ENCODE measurements around the gene SNAP91.
"Not testable (repeated sequence)": the region's sequence is repeated elsewhere in the genome, so short reads cannot be mapped to it uniquely, and the experiment has no call there.

SNAP91 gene

DNA sequence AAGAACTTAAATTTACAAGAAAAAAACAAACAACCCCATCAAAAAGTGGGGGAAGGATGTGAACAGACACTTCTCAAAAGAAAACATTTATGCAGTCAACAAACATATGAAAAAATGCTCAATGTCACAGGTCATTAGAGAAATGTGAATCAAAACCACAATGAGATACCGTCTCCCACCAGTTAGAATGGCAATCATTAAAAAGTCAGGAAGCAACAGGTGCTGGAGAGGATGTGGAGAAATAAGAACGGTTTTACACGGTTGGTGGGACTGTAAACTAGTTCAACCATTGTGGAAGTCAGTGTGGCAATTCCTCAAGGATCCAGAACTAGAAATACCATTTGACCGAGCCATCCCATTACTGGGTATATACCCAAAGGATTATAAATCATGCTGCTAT is 157.2 kb downstream of the SNAP91 start:
- H3K9ac ChIP-seq (ENCODE audit: low read depth, low read length); H3K9me3 ChIP-seq (ENCODE audit: control insufficient read depth, insufficient read depth, low read length); H3K36me3 ChIP-seq (ENCODE audit: insufficient read depth, low read length); H3K4me1 ChIP-seq (ENCODE audit: insufficient read depth, low read length): not testable (repeated sequence)

DNA sequence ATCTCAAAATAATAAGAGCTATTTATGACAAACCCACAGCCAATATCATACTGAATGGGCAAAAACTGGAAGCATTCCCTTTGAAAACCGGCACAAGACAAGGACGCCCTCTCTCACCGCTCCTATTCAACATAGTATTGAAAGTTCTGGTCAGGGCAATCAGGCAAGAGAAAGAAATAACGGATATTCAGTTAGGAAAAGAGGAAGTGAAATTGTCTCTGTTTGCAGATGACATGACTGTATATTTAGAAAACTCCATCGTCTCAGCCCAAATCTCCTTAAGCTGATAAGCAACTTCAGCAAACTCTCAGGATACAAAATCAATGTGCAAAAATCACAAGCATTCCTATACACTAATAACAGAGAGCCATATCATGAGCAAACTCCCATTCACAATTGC is 158.4 kb downstream of the SNAP91 start:
- H3K9me3 ChIP-seq (ENCODE audit: control insufficient read depth, insufficient read depth, low read length); H3K4me1 ChIP-seq (ENCODE audit: insufficient read depth, low read length); H3K36me3 ChIP-seq (ENCODE audit: insufficient read depth, low read length); H3K9ac ChIP-seq (ENCODE audit: low read depth, low read length): not testable (repeated sequence)

DNA sequence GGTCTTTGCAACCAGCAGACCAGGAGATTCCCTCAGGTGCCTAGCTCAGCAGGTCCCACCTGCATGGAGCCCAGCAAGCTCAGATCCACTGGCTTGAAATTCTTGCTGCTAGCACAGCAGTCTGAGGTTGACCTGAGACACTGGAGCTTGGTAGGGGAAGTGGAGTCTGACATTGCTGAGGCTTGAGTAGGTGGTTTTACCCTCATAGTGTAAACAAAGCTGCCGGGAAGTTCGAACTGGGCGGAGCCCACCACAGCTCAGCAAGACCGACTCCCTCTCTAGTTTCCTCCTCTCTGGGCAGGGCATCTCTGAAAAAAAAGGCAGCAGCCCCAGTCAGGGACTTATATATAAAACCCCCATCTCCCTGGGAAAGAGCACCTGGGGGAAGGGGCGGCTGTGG is 162.3 kb downstream of the SNAP91 start:
- Histone ChIP-seq H3K9ac (ENCODE audit: low read depth, low read length) (no peak overlapping the region), H3K4me1 (ENCODE audit: insufficient read depth, low read length) (no peaks in the 10 kb centered on the region), H3K9me3 (ENCODE audit: control insufficient read depth, insufficient read depth, low read length) (no peaks in the 10 kb centered on the region), H3K36me3 (ENCODE audit: insufficient read depth, low read length) (no peaks in the 10 kb centered on the region)

DNA sequence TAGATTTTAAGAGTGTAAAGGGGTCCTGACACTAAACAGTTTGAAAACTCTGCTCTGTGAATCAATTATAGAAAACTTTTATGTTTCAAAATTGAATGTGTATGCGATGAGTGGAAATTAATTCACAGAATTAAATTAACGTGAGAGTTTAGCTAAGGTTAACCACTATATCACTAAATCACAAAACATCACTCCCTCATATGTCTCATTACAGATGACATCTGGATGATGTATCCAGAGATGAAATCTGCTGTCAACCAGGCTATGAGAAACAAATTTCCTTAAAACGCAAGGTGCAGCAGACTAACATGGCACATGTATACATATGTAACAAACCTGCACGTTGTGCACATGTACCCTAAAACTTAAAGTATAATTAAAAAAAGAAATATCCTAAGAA is 169.2 kb downstream of the SNAP91 start:
- H3K36me3 ChIP-seq (ENCODE audit: insufficient read depth, low read length) = no peaks in the 10 kb centered on the region
- H3K9ac ChIP-seq (ENCODE audit: low read depth, low read length) = no peak overlapping the region
- no peaks in the 10 kb centered on the region for H3K9me3 ChIP-seq (ENCODE audit: control insufficient read depth, insufficient read depth, low read length)
- H3K4me1 ChIP-seq (ENCODE audit: insufficient read depth, low read length) = no peaks in the 10 kb centered on the region

DNA sequence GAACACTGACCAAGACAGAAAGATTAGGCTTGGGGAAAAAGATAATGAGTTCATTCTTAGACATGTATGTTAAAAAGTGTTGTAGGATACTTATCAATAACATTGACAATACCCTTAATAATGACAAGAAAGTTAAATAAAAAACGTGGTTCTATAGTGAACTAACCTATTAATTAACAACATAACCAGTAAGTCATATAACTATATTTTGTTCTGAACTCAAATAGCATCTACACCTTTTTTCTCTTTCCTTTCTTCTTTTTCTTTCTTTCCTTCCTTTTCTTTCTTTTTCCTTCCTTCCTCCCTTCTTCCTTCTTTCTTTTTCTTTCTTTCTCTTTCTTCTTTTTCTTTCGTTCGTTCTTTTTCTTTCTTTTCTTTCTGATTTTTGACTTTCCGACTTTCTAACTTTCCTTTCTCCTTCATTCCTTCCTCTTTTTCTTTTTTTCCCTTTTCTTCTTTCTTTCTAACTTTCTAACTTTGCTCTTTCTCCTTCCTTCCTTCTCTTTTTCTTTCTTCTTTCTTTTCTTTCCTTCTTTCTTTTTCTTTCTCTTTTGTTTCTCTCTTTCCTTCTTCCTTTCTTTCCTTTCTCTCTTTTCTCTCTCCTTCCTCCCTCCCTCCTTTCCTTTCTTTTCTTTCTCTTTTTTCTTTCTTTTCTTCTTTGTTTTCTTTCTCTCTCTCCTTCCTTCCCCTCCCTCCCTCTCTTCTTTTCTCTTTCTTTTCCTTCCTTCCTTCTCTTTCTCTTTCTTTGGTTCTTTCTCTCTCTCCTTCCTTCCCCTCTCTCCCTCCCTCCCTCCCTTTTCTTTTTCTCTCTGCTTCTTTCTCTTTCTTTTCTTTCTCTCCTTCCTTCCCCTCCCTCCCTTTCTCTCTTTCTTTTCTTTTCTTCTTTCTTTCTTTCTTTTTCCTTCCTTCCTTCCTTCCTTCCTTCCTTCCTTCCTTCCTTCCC is 172.0 kb downstream of the SNAP91 start:
- no peak overlapping the region for H3K9ac ChIP-seq (ENCODE audit: low read depth, low read length)
- H3K4me1 ChIP-seq (ENCODE audit: insufficient read depth, low read length) = no peaks in the 10 kb centered on the region
- H3K9me3 ChIP-seq (ENCODE audit: control insufficient read depth, insufficient read depth, low read length) = no peaks in the 10 kb centered on the region
- no peaks in the 10 kb centered on the region for H3K36me3 ChIP-seq (ENCODE audit: insufficient read depth, low read length)

DNA sequence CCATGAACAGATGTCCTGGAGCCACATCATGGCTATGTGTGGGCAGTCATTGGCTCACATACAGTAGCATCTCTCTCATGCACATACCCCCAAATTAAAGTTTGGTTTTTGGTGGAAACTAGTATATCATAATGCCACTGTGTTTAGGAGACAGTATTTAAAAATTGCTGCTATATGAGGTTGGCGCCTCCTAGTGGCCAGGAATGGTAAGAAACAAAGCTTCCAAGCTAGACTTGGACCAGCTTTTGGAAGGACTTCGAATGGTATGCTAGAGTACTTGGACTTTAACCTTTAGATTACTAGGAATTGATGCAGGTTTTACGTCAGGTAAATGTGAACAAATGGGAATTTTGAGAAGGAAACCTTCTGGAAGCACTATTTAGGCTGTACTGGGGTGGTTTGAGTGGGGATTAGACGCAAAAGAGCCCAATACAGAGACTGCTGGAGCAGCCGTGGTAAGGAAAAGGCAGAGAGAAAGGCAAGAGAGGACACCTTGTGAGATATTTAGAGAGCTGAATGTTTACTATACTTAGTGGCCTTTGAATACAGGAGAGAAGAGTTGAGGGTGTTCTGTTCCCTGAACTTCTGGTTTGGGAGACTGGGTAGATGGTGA is 172.8 kb downstream of the SNAP91 start:
- H3K36me3 ChIP-seq (ENCODE audit: insufficient read depth, low read length) = no peaks in the 10 kb centered on the region
- no peaks in the 10 kb centered on the region for H3K9me3 ChIP-seq (ENCODE audit: control insufficient read depth, insufficient read depth, low read length)
- no peaks in the 10 kb centered on the region for H3K4me1 ChIP-seq (ENCODE audit: insufficient read depth, low read length)
- H3K9ac ChIP-seq (ENCODE audit: low read depth, low read length) = no peak overlapping the region

DNA sequence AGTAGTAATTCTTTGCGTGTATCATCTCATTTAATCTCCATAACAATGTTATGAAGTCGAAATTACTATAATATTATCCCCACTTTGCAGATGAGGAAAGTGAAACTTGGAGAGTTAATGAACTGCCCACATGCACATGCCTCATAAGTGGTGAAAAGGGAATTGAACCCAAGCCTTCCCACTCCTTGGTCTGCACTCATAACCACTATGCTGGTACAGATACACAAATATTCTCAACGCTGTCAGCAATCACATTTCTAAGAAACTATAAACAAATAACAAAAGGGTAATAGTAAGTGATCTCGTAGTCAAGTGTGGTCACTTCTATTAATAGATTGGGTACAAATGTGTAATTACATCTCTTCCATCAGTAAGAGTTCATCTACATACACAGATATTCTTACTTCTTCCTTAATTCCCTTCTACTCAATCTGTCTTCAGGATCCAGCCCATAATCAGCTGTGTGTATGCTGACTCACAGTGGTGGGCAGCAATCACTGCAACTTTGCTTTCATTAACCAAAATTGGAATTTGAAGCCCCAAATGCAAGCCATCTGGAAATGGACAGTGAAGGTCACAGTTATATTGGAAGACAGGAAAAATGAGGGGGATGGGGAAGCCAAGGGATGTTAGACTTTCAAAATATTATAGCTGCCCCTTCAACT is 190.0 kb downstream of the SNAP91 start:
- no peak overlapping the region for H3K9ac ChIP-seq (ENCODE audit: low read depth, low read length)
- H3K36me3 ChIP-seq (ENCODE audit: insufficient read depth, low read length) = no peaks in the 10 kb centered on the region
- H3K9me3 ChIP-seq (ENCODE audit: control insufficient read depth, insufficient read depth, low read length) = no peaks in the 10 kb centered on the region
- H3K4me1 ChIP-seq (ENCODE audit: insufficient read depth, low read length) = no peaks in the 10 kb centered on the region; the same call in 1 of the 2 replicates

DNA sequence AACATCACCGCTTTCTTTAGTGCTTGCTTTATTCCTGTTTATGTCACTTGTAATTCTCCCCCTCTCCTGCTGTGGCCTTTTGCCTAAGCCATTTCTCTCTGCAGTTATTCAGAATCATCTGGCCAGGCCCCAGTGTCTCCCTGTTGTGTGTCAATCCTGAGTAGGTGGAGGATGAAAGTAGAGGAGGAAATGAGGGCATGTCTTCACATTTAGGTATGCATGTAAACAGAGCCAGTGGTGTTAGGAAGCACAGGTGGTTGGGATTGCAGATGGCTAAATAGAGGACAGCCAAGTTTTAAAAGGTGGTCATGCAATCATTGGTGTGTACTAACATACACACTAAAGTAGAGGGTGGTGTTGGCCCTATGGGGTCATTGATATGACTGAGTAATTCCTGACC is 191.4 kb downstream of the SNAP91 start:
- Histone ChIP-seq H3K9me3 (ENCODE audit: control insufficient read depth, insufficient read depth, low read length) (no peaks in the 10 kb centered on the region), H3K36me3 (ENCODE audit: insufficient read depth, low read length) (no peaks in the 10 kb centered on the region), H3K4me1 (ENCODE audit: insufficient read depth, low read length) (no peaks in the 10 kb centered on the region; the same call in 1 of the 2 replicates), H3K9ac (ENCODE audit: low read depth, low read length) (no peak overlapping the region)

DNA sequence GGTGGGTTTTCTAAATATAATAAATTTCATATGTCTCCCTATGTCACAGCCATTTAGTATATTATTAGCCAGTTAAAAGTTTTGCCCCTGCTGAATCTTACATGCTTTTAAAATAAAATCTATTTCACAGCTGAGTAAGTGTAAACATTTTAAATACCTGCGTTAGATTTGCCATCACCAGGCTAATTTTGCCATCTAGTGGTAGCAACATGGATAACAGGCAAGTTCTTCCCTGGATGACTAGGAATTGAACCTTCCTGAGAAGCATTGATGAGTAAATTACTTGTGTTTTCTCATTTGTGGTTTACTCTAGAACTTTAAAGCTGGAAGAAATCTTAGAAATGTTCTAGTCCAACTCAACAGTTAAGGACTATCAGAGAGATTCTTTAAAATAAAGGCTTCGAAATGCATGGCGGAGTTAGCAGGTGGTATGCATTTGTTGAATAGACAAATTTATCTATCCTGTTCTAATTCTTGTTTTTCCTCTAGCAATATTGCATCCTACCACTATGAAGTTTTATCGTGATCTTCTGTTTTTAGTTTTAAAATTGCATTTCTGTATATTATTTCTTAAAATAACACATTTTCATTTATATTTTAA is 193.9 kb downstream of the SNAP91 start:
- Histone ChIP-seq H3K9me3 (ENCODE audit: control insufficient read depth, insufficient read depth, low read length) (no peaks in the 10 kb centered on the region), H3K9ac (ENCODE audit: low read depth, low read length) (no peak overlapping the region), H3K36me3 (ENCODE audit: insufficient read depth, low read length) (no peaks in the 10 kb centered on the region), H3K4me1 (ENCODE audit: insufficient read depth, low read length) (no peaks in the 10 kb centered on the region; the same call in 1 of the 2 replicates)

DNA sequence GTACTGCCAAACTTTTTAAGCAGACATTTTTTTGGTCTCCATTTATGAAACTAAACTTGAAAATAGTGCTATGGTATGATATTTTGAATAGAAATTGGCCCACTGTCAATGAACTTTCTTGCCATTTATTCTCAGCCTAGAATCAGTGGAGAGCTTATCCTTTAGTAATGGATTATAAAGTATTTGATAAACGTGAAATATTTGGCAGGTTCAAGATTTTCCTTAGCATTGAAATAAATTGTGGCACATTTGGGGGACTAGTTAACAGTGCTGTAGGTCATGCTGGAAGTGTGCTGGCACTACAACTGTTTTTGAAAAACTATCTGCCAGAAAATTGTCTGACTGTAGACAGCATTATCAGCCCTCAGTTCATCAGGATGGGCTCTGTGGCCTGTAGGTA is 194.4 kb downstream of the SNAP91 start:
- Histone ChIP-seq H3K9ac (ENCODE audit: low read depth, low read length) (no peak overlapping the region), H3K9me3 (ENCODE audit: control insufficient read depth, insufficient read depth, low read length) (no peaks in the 10 kb centered on the region), H3K4me1 (ENCODE audit: insufficient read depth, low read length) (no peaks in the 10 kb centered on the region; the same call in 1 of the 2 replicates), H3K36me3 (ENCODE audit: insufficient read depth, low read length) (no peaks in the 10 kb centered on the region)

DNA sequence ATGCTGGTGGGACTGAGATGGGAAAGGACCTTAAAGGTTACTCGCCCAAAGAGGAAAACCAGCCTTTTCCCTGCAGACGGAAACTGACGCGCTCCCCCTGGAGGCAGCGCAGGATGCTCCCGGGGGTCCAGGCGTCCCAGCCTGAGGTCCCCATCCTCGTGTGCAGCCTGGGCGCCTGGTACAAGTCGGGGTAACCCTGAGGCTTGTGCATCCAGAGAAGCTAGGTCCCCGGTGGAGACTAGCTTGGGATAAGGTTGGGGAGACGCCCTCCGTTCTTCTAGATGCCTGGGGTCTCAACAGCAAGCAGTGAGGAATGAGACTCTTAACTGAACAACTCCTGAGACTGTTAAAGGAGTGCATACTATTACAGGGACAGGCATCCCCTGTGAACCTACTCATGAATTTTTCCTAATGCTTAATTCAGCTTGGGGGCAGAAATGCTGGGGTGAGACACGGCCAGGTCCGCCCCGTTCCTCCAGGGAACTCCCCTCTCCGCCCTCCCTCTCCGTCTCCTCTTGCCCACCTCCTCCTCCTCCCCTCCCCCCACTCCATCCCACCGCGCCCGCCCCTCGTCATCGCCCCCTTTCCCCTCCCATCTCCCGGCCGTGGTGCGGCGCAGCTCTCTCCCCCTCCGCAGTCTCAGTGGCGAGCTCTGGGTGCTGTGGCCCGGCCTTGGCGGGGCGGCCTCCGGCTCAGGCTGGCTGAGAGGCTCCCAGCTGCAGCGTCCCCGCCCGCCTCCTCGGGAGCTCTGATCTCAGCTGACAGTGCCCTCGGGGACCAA is 196.8 kb downstream of the SNAP91 start, which contains the start of gene PRSS35:
Gene PRSS35, plus strand, starts transcription at position 634 of the 781 bp plus-strand sequence. CDS start 10,908 bp downstream, outside the sequence.
- H3K9ac ChIP-seq (ENCODE audit: low read depth, low read length) = peak within 1 kb of the TSS; percentile 76
- H3K4me1 ChIP-seq (ENCODE audit: insufficient read depth, low read length) = no peaks in the 10 kb centered on the region; the same call in 1 of the 2 replicates
- H3K9me3 ChIP-seq (ENCODE audit: control insufficient read depth, insufficient read depth, low read length) = no peaks in the 10 kb centered on the region
- no peaks in the 10 kb centered on the region for H3K36me3 ChIP-seq (ENCODE audit: insufficient read depth, low read length)

DNA sequence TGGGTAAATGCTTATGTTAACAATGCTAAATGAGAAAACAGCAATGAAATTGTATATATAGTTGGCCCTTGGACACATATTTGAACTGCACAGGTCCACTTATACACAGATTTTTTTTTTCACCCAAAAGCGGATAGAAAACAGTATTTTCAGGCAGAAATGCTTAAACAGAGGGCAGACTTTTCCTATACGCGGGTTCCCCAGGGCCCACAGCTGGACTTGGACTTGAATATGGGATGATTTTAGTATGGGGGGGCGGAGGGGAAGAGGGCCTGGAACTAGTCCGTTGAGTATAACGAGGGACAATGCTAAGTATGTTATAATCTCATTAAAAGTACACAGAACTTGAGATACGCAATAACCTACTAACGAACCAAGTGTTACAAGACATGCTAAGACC is 197.6 kb downstream of the SNAP91 start:
- H3K9me3 ChIP-seq (ENCODE audit: control insufficient read depth, insufficient read depth, low read length) = no peaks in the 10 kb centered on the region
- H3K36me3 ChIP-seq (ENCODE audit: insufficient read depth, low read length) = no peaks in the 10 kb centered on the region
- H3K9ac ChIP-seq (ENCODE audit: low read depth, low read length) = no peak overlapping the region
- H3K4me1 ChIP-seq (ENCODE audit: insufficient read depth, low read length) = no peaks in the 10 kb centered on the region; the same call in 1 of the 2 replicates

DNA sequence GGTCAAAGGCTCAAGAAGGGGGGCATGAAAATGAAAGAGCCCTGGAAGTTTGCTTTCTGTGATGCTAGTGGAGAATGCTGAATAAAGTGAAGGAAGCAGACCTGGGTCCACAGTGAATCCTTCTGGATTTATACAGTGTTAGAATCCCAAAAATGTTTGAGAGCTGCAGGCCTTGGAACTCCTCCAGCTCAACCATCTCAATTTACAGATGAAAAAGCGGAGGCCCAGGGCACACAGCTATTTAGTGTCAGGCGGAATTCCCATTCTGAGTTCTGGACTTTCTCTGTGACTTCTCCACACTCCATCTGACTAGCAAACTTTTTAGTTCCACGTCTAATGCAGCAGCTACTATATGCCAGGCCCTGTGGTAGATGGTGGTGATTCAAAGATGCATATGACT is 198.1 kb downstream of the SNAP91 start:
- H3K36me3 ChIP-seq (ENCODE audit: insufficient read depth, low read length) = no peaks in the 10 kb centered on the region
- no peaks in the 10 kb centered on the region for H3K9me3 ChIP-seq (ENCODE audit: control insufficient read depth, insufficient read depth, low read length)
- no peaks in the 10 kb centered on the region; the same call in 1 of the 2 replicates for H3K4me1 ChIP-seq (ENCODE audit: insufficient read depth, low read length)
- no peak overlapping the region for H3K9ac ChIP-seq (ENCODE audit: low read depth, low read length)

DNA sequence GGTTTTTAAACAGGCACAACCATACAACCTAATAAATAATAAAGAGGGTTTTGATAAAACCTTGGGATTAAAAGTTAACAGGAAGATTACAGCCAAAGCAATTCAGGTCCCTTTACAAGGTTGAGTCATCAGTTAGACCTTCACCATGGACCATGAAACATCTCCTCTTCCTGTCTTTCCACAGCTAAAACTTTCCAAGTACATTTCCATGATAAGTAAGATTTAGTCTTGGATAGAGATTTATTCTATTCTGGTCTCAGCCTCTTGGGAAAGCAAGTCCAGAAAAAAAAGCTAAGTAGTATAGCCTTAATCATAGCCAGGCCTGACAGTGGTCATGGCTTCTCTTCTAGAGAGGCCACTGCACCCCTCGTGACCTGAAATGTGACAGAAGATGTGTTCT is 199.5 kb downstream of the SNAP91 start:
- Histone ChIP-seq H3K9ac (ENCODE audit: low read depth, low read length) (no peak overlapping the region), H3K9me3 (ENCODE audit: control insufficient read depth, insufficient read depth, low read length) (no peaks in the 10 kb centered on the region), H3K36me3 (ENCODE audit: insufficient read depth, low read length) (no peaks in the 10 kb centered on the region), H3K4me1 (ENCODE audit: insufficient read depth, low read length) (no peaks in the 10 kb centered on the region; the same call in 1 of the 2 replicates)

Data from ES-I3 (cell line).